Measurements from ENCODE around the gene GRIK4.
A peak's percentile ranks its signal among the peaks of the same experiment; 100 is the strongest.

The GRIK4 gene

DNA sequence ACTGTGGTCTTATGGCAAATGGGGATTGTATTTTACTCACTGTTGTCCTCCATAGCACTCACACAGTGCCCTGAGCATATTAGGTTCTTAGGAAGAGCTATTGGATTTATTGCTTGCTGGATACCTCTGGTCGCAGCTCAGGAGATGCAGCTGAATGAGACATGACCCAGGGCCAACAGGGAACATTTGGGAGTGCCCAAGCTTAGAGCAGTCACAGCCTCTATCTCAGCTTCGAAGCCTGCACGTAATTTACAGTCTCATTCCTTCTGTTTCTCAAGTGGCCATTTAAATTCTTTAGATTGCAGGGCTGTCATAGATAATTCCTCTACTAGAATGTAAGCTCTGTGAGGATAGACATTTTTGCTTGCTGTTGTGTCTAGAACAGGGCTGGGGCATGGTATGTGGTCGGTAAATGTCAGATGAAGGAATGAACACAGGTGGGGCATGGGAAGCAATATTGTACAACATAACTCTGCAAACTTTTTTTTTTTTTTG is 192.8 kb downstream of the GRIK4 start:
- FAIRE-seq (no peak), DNase-seq (ENCODE audit: low spot score) (no peak)

DNA sequence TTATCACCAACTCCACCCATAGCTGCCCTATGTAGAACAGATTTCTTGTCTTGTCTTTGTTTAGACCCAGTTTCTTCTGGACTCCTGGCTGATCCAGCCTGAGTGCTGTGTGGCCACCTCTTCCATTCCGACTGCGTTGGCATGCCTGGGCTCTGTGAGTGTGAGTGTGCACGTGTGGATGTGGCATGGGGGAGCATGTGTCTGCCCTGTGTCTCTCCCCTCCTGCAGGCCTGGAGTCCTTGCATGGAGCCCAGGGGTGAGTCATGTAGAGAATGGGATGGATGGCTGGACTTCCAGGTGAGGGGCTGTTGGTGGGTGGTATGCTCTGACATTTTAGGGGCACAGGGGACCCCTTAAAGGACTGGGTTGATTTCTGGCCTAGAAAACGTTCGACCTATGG is 194.7 kb downstream of the GRIK4 start:
- DNase-seq (ENCODE audit: low spot score), result no peak
- FAIRE-seq, result no peak

DNA sequence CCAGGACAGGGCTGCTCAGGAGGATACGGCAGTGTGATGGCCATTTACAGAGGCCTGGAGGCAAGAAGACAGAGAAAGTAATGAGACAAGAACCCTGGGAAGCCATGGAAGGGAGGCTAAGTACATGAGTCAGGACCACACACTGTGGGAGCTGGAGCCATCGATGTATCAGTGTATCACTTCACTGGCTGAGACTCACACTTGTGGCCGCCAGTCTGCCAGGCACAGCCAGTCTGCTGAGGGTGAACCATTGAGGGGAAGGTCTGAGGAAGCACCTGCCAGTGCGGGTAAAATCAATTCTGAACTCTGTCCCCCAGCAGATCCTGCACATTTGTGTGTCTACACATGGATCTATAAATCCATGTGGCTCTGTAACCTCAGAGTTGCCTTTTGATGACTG is 195.6 kb downstream of the GRIK4 start:
- FAIRE-seq (no peak), DNase-seq (ENCODE audit: low spot score) (no peak)

DNA sequence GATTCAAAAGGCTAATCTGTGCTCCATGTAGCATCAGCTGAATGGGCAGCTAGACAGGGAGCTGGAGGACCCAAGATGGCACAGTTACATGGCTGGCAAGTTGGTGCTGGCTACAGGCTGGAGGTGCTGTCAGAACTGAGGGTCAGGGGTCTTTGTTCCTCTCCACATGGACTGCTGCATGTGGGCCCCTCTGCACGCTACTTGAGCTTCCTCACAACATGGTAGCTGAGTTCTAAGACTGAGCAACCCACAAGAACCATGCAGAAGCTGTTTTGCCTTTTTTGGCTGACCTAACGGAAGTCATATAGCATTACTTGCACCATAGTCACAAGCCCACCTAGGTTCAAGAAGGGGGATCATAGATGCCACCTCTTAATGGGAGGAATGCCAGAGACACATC is 196.1 kb downstream of the GRIK4 start:
- no peak for DNase-seq (ENCODE audit: low spot score)
- FAIRE-seq, result no peak

DNA sequence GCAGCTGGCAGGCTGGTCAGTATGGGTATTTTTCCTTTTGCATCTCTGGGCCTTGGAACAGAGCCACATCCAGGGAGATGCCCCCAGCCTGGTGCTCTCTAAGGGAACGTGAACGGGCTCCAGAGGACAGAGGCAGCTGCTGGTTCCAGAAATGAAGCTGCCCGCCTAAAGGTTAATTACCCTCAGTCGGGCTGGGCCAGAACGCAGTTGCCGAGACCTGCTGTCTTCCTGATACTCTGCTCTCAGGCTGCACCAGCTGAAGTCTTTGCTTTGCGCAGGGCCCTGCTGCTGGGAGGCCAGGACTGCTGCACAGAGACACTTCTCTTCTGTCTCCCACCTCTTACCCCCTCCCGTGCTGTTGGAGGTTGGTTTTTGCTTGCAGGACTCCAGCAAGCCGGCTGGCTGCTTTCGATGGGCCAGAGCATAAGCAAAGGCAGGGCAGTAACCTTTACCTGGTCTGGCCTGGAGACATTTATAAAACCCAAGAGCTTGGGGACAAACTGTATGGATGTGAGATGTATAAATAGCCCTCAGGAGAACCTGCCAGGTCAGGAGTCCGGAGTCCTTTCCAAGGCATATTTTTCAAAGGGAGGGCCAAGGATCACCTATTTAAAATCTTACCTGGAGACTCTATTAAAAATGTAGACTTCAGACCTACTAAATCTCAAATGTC is 197.1 kb downstream of the GRIK4 start:
- FAIRE-seq (no peak), DNase-seq (ENCODE audit: low spot score) (no peak)

DNA sequence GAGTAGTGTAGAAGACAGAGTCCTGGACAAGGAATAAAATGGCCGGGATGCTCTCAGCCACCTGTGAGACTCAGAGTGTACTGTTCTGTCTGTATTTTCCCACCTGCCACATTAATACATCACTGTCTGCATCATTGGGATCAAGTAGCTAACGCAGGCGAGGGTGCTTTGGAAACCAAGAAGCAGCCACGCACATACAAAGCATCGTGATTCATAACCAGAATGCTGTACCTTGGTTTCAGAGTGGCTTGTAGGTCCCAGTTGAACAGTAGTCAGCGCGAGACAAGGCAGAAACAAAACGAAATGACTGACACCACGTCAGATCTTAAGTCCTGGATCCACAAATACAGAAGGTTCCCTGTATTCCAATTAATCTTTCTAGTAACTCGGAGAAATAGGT is 198.3 kb downstream of the GRIK4 start:
- DNase-seq (ENCODE audit: low spot score), result no peak
- no peak for FAIRE-seq

DNA sequence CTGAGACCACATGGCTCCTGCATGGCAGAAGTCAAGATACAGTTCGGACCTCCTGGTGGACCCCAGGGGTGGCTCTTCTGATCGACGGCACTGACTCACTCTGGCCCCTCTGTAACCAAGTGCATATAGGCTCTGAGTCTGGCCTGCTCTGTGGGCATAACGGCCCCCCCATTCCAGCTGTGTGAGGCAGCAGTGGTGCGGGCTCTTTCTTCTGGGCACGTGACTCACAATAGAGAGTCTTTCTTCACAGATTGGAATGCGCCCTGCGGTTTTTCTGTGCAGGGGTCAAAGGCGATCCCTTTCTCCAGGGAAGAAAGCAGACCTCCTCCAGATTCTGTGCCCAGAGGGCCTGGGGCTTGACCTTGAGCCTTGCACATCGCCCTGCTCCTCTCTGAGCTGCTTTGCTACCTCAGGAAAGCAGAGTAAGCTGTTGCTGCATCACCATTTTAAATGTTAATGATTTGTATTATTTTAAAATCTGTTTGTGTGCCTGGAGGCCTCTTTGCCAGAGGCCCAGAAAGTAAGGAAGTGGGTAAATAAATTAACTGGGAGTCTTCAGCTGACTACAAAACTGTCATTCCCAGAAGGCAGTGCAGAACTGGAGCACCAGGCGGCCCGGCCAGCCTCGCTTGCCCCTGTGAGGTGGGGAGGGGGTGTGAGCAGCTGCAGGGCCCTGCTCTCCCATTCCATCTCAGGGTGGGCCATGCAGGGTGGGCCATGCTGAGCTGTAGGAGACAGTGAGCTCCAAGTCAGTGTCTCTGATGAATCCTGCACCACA is 199.0 kb downstream of the GRIK4 start:
- no peak for FAIRE-seq
- DNase-seq (ENCODE audit: low spot score), result peak; percentile 84

DNA sequence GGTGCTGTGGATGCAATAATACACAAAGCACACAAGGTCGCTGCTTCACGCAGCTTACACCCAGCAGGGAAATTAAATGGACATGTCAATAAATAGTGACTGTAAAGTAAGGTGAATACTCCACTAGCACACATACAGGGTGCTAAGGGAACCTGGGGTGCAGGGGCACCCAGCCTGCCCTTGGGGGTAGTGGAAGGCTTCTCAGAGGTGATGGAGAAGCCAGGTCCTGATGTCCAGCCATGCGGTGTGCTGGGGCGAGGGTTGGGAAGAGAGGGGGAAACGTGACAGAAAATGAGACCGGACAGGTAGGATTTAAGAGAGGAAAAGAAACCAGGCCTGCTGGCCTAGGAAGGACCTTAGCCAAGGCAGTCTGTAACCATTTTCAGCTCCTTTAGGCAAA is 200.5 kb downstream of the GRIK4 start:
- DNase-seq (ENCODE audit: low spot score) (no peak), FAIRE-seq (no peak)

DNA sequence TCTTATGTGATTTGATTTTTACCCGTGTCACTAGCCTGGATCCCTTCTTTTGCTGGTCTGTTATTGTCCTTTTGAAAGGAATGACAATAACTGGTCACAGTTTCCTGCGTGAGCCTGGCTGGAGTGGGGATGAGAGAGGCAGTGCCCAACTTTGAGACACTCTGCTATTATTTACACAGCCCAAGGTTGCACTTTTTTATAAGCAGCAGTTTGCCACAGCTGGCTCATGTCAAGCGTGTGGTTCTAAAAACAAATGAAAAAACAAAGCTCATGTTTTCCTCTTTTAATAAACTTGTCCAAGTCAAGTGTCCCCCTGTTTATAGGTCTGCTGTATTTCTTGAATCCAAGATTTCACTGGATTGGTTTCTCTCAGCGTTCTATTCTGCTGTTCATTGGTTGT is 201.3 kb downstream of the GRIK4 start:
- DNase-seq (ENCODE audit: low spot score) (no peak), FAIRE-seq (no peak)

DNA sequence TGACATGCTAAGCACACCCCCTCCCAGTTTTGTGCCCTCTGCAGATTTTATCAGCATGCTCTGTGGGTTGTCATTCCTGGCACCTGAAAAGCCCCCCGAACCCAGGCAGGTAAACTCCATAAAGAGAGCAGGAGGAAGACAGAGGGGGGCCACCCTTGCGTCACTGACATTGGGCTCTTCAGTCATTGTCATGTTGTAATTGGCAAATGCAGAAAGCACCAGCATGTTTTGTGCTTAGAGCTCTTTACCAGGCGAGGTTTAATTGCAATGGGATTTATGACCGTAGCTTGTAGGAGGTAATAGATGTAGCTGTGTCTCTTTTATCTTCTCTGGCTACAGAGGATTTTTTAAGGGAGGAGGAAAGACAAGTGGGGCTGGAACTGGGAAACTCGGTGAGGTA is 201.7 kb downstream of the GRIK4 start:
- no peak for DNase-seq (ENCODE audit: low spot score)
- FAIRE-seq, result no peak

DNA sequence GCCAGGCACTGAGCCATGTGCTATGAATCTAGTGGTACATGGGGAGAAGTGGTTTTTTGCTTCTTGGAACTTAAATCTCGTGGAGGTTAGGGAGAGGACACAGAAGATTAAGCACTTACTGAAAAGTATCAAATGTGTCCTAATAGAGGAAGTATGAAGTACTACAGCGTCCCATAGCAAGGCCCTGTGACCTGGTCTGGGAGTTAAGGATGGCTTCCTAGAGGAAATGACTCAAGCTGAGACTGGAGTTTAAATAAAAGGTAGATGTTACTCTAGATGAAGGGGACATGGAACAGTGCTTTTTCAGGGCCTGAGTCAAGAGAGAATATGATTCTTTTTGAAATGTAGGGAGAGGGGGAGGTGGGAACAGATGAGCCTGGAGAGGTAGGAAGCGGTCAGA is 202.9 kb downstream of the GRIK4 start:
- no peak for DNase-seq (ENCODE audit: low spot score)
- FAIRE-seq, result no peak

DNA sequence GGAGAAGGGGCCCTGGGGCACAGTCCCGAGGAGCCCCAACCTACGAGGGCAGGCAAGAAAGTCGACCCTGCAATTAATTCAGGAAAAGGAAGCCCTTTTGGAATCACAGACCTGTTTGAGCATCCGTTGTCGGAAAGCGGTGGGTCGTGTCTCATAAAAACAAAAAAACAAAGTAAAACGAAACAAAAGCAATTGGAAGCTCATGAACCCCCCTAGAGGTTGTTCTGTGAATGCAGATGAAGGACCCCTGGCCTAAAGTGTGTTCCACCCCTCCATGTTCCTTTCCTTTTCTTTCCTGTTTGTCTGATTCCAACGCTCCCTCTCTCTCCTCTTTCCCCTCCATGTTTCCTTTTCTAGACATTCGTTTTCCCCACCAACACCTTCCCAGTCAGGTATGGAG is 203.7 kb downstream of the GRIK4 start:
- peak; percentile 19 for DNase-seq (ENCODE audit: low spot score)
- FAIRE-seq, result no peak

DNA sequence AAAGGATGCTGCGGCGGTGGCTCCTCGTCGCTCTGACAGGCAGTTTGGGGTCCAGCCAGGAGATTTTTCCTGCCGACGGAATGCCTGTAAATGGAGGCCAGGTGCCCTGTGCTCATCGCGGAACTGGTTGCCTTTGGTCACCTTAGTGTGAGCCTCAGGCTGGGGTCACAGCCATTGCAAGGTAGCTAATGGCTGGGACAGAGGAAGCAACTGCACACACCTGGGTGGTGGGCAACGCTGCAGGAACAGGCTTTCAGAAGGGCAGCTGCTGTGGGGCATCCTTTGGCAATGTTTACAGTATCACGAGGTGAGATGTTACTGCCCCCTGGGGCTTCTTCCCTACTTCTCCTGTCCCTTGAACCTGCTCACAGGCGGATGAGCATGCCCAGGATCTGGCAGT is 205.5 kb downstream of the GRIK4 start:
- no peak for DNase-seq (ENCODE audit: low spot score)

DNA sequence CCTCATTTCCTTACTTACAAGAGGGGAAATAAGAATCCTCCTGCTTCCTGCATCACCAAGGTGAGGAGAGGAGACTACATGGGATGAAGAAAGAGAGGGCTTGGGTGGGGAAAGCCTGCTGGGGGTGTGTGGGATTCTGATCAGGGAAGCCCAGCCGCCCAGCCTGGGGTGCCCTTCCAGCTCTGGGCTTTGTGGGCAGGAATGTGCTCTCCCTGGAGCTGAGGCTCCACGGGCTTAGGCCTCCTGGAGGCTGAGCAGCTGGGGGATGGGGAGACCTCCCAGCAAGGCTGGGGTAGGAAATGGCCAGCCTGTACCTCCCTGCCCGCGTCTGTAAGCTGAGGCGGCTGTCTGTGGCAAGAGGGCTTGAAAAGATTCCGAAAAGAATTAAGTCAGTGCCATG is 206.1 kb downstream of the GRIK4 start:
- no peak for FAIRE-seq

More for the DNA sequence above, 205.5 kb downstream of the GRIK4 start:
- FAIRE-seq, result no peak

DNA sequence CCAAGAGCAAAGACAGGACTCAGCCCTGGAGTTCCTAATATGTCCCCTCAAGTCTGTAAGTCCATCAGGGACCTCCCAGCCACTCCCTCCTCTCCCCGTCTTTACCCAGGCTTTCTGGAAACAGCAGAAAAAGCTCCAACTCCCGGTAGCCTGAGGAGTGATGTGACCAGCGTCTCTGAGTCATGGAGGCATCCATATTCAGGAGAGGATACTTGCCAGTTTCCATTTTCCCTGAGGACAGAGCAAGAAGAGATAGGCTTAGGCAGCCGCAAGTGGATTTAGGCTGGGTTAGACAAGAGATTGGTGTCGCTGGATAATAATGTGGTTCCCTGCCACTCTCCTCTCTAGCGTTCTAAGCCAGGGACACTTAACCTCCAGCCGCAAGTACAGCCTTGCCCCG is 206.6 kb downstream of the GRIK4 start:
- DNase-seq (ENCODE audit: low spot score) (no peak), FAIRE-seq (no peak)

More for the DNA sequence above, 206.1 kb downstream of the GRIK4 start:
- no peak for DNase-seq (ENCODE audit: low spot score)

DNA sequence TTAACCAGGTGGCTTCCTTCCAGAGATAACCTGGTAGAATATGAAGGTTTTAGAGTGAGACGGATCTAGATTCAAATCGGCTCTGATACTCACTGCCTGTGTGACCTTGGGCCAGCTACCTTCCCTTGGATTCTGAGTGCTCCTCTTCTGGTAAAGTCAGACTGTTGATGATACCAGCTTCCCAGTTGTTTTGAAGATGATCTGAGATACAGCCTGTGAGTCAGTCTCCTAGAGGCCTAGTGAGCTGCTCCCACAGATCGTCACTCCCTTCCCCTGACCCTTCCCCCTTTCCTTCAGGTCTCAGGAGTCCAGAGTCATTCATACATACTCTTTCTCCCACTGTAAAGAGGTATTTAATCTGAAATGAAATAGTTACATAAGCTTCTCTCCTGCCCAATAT is 207.8 kb downstream of the GRIK4 start:
- DNase-seq (ENCODE audit: low spot score) (no peak), FAIRE-seq (no peak)

DNA sequence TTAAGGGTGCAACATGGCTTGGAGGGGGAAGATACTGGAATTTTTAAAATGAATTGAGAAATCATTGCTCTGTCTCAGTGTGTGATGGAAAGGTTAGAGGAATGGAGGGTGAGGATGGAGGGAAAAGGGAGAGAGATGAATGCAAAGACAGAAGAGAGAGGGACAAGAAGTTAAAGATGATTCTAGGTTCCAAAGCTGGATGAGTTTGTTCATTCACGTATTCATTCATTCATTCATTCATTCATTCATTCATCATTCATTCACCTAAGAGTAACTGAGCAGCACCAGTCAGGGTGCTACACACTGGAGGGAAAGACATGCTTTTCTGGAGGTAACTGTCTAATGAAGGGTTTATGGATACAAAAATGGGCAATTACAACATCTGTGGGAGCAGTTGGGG is 209.2 kb downstream of the GRIK4 start:
- FAIRE-seq (no peak), DNase-seq (ENCODE audit: low spot score) (no peak)

DNA sequence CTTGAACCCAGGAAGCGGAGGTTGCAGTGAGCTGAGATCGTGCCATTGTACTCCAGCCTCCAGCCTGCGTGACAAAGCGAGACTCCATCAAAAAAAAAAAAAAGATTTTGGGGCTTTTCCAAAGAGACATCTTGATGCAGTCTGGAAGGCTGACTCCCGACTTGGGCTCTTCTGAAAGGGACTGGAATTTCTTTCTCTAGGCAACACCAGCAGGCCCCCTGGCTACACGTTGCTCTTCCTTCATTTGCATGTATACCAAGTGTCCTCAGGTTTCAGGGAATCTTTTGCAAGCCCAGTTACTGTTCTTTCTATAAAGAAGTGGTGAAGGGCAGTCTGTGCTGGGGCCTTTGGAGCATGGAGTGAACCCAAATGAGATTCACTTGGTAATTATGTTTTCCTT is 211.0 kb downstream of the GRIK4 start:
- FAIRE-seq, result no peak

DNA sequence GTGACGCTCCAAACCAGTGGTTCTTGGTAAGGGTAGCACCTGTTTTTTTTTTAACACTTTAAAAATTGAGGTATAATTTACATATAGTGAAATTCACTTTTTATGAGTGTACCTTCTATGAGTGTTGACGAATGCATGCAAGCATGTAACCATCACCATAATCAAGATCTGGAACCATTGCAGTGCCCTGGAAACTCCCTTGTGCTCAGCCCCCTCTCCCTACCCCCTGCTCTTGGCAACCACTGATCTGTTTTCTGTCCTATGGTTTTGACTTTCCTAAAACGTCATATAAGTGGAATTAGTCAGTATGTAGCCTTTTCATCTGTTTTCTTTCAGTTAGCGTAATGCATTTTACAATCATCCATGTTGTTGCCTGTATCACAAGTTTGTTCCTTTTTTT is 212.2 kb downstream of the GRIK4 start:
- FAIRE-seq (no peak), DNase-seq (ENCODE audit: low spot score) (no peak)

More for the DNA sequence above, 211.0 kb downstream of the GRIK4 start:
- DNase-seq (ENCODE audit: low spot score), result no peak

DNA sequence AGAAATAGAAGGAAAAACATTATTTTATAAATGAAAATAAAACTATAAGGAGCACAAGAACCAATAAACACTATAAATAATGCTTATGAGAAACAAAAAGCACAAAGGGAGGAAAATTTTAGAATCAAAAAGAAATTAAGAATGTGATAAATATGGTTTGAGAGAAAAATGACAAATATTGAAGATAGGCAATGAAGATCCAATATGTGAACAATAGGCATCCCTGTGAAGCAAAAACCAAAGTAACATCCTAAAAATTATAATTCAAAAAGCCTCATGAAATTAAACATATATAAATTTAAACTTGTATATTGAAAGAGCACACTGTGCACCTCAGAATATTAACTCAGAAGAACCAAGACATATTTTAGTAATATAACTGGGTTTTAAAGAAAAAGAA is 216.2 kb downstream of the GRIK4 start:
- no peak for DNase-seq (ENCODE audit: low spot score)
- no peak for FAIRE-seq

DNA sequence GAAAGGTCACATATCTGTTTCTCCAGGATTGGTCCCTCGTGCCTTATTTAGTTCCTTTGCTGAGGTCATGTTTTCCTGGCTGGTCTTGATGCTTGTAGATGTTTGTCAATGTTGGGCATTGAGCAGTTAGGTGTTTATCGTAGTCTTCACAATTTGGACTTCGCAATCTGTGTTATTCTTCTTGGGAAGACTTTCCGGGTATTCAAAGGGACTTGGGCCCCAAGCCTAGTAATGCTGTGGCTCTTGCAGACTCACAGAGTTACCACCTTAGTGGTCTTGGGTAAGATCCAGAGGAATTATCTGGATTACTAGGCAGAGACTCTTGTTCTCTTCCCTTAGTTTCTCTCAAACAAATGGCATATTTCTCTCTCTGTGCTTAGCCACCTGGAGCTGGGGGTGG is 223.5 kb downstream of the GRIK4 start:
- DNase-seq (ENCODE audit: low spot score), result no peak
- no peak for FAIRE-seq

DNA sequence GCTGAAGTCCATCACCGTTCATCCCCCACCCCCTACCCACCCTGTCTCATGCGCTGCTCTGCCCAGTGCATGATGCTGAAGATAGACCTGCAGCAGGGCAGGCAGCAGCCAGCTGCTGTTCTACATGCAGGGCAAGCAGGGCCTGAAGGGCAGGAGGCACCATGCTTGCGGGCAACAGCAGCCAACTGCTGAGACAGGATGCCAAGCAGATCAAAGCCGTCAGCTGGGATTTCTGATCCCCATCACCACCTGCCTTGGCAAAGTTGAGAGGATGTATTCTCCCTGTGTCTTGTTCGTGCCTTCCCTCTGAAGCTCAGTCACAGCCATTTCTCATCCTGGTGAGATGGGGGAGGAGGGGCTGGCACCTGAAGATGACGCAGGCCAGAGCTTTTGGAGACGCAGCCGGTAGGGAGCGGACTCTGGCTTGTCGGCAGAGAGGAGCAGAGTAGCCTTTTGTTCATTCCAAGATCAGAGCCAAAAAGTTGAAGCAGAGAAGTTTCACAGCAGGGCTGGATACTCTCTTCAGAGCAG is 227.0 kb downstream of the GRIK4 start:
- FAIRE-seq, result no peak

DNA sequence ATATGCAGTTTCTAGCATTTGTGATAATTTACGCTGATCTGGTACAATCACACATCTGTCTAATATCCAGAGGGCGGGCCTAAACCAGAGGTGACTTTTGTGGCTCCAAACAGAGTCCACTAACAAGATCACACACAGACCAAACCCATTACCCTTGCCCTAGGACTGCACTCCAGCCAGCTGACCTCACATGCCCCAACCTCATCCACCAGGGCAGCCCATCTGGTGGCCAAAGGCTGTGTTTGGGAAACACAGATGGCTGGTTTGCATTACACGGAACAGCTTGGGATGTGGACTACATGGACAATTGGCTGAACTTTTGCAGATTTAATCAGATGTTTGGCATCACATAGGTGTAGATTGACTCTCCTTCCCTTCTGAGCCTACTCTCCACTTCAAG is 228.2 kb downstream of the GRIK4 start:
- FAIRE-seq (no peak), DNase-seq (ENCODE audit: low spot score) (no peak)

More for the DNA sequence above, 227.0 kb downstream of the GRIK4 start:
- DNase-seq (ENCODE audit: low spot score), result no peak
